ENCODE measurements around the gene SEC11A.

DNA sequence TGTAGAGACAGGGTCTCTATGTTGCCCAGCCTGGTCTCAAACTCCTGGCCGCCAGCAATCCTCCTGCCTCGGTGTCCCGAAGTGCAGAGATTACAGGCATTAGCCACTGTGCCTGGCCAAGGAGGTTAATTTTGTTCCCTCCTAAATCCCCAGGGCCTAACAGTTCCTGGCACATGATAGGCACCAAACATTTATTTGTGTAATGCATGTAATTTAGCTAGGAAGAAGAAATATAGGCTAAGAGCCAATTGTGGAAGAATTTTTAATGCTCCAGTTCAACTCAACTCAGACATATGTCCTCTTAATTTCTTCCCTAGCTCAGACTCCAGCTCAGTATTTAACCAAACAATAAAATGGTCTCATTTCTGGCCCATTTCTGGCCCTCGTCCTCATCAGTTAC lies 24.8 kb upstream of the SEC11A start:
- TF ChIP-seq POLR2A (IDR thresholded peaks at IDR 0.05) (no peak), EP300 (IDR thresholded peaks at IDR 0.05; ENCODE audit: low read depth) (no peak), POLR2AphosphoS5 (IDR thresholded peaks at IDR 0.05) (no peak)
- TF ChIP-seq, protein P1, sequence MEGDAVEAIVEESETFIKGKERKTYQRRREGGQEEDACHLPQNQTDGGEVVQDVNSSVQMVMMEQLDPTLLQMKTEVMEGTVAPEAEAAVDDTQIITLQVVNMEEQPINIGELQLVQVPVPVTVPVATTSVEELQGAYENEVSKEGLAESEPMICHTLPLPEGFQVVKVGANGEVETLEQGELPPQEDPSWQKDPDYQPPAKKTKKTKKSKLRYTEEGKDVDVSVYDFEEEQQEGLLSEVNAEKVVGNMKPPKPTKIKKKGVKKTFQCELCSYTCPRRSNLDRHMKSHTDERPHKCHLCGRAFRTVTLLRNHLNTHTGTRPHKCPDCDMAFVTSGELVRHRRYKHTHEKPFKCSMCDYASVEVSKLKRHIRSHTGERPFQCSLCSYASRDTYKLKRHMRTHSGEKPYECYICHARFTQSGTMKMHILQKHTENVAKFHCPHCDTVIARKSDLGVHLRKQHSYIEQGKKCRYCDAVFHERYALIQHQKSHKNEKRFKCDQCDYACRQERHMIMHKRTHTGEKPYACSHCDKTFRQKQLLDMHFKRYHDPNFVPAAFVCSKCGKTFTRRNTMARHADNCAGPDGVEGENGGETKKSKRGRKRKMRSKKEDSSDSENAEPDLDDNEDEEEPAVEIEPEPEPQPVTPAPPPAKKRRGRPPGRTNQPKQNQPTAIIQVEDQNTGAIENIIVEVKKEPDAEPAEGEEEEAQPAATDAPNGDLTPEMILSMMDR (IDR thresholded peaks at IDR 0.05) = no peak
